ENCODE data around the gene ZFAND5.

DNA sequence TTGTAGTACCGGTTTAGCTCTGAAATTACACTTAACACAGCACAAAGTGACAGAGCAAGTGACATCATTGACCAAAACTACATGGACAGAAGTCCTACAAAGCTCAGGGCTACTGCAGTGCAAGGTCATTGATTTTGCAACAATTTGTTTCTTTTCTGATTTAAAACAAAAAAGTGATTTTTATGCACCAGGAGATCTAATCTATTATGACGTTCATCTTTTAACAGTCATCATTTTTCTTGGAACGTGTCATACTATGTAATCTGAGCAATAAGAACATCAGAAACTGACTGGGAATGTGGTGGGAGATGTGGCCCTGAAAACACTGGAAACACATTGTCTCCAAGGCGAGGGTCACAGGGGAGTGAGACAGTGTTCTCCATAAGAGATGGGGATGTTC, 17.4 kb upstream of the ZFAND5 start:
- TF ChIP-seq TCF7L2 (IDR thresholded peaks at IDR 0.05; ENCODE audit: low read depth, low read length) (no peak), POLR2AphosphoS5 (IDR thresholded peaks at IDR 0.05; ENCODE audit: low read depth, low read length) (no peak)
- TF ChIP-seq, protein P1, sequence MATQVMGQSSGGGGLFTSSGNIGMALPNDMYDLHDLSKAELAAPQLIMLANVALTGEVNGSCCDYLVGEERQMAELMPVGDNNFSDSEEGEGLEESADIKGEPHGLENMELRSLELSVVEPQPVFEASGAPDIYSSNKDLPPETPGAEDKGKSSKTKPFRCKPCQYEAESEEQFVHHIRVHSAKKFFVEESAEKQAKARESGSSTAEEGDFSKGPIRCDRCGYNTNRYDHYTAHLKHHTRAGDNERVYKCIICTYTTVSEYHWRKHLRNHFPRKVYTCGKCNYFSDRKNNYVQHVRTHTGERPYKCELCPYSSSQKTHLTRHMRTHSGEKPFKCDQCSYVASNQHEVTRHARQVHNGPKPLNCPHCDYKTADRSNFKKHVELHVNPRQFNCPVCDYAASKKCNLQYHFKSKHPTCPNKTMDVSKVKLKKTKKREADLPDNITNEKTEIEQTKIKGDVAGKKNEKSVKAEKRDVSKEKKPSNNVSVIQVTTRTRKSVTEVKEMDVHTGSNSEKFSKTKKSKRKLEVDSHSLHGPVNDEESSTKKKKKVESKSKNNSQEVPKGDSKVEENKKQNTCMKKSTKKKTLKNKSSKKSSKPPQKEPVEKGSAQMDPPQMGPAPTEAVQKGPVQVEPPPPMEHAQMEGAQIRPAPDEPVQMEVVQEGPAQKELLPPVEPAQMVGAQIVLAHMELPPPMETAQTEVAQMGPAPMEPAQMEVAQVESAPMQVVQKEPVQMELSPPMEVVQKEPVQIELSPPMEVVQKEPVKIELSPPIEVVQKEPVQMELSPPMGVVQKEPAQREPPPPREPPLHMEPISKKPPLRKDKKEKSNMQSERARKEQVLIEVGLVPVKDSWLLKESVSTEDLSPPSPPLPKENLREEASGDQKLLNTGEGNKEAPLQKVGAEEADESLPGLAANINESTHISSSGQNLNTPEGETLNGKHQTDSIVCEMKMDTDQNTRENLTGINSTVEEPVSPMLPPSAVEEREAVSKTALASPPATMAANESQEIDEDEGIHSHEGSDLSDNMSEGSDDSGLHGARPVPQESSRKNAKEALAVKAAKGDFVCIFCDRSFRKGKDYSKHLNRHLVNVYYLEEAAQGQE (IDR thresholded peaks at IDR 0.05; ENCODE audit: insufficient read depth in 1 of 2, low read depth in 2 of 2, low read length in 1 of 2) = no peak
- TF ChIP-seq, protein P2, sequence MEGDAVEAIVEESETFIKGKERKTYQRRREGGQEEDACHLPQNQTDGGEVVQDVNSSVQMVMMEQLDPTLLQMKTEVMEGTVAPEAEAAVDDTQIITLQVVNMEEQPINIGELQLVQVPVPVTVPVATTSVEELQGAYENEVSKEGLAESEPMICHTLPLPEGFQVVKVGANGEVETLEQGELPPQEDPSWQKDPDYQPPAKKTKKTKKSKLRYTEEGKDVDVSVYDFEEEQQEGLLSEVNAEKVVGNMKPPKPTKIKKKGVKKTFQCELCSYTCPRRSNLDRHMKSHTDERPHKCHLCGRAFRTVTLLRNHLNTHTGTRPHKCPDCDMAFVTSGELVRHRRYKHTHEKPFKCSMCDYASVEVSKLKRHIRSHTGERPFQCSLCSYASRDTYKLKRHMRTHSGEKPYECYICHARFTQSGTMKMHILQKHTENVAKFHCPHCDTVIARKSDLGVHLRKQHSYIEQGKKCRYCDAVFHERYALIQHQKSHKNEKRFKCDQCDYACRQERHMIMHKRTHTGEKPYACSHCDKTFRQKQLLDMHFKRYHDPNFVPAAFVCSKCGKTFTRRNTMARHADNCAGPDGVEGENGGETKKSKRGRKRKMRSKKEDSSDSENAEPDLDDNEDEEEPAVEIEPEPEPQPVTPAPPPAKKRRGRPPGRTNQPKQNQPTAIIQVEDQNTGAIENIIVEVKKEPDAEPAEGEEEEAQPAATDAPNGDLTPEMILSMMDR (IDR thresholded peaks at IDR 0.05) = no peak
